Left ventricle myocardium inferior (tissue), 1 donor: Measurements from ENCODE around the gene CD46. TPM values are rescaled to one million over a fixed set of nuclear protein-coding genes. Genes with fewer than 3 reads are reported as not detected.

Experiments used
- DNase-seq: peaks from one replicate; pipeline ENCODE4 v3.0.0-alpha.2; 2020
- H3K27ac ChIP-seq: fragments of 200-600 bp; replicated peaks from 2 replicates; pipeline ENCODE4 v1.8.0; 2021
- H3K27me3 ChIP-seq: fragments of 200-600 bp; 2 replicates; pipeline ENCODE4 v1.8.0; 2021; ENCODE audit warnings: low read depth
- H3K36me3 ChIP-seq: fragments of 200-600 bp; 2 replicates; pipeline ENCODE4 v1.8.0; 2021
- H3K4me1 ChIP-seq: fragments of 200-600 bp; 2 replicates; pipeline ENCODE4 v1.8.0; 2021
- H3K4me3 ChIP-seq: fragments of 200-600 bp; 2 replicates; pipeline ENCODE4 v1.8.0; 2021; ENCODE audit warnings: mild to moderate bottlenecking, moderate library complexity
- H3K9me3 ChIP-seq: fragments of 200-600 bp; replicated peaks from 2 replicates; pipeline ENCODE4 v1.8.0; 2021
- intact Hi-C: fragments of 100-400 bp; cut with micrococcal nuclease; formaldehyde crosslinking; loops from one replicate; pipeline ENCODE4 v1.11.0; 2022
- total RNA-seq: library from RNA; stranded (reverse); fragmentation: NEBNext Ultra II Directional; extraction: Animal tissue kit (Norgen Biotek cat#: 25700); gene quantifications from one replicate; pipeline ENCODE4 v1.2.1, GENCODE V29; 2021
- TF ChIP-seq, protein P1 (sequence below): fragments of 200-600 bp; IDR thresholded peaks from 2 replicates; pipeline ENCODE4 v1.8.0; 2021; ENCODE audit warnings: antibody characterized with exemption, mild to moderate bottlenecking, borderline replicate concordance
- donor health status: DM: no; HTN: yes; CAD: no; lungs with severe emphysema.

Gene CD46
- total RNA-seq, 1 donor from 2014 or later: 105 TPM

DNA sequence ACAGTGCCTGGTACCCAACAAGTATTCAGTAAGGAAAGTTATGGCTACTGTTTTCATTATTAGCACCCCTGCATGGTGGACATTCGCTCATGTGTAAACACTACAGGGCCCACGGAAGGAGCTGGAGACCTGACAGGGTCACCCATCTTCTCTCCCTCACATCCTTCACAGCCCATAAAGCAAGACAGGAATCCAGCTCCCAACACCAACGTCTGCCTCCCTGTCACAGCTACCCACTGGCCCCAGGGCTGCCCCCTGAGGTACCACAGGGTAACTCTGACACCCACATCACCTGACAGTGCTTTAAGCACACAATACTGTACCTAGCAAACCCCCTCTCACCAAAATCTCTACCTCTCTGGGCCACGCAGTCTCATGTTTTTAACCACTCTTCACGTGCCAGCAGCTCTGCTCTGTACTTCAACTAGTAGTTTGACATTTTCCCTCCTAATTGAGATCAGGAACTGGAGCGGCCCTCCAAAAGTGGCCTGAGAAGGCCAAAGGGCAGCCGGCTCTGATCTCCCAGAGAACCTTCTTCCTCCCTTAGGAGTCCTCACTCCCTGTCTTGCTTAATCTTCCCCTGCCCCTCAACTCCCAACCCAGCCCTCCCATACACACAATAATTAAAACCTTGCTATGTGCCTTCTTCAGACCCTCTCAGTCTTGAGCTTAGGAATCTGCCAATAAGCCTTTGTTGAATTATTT, 82.3 kb downstream of the CD46 start:
- TF ChIP-seq, protein P1, sequence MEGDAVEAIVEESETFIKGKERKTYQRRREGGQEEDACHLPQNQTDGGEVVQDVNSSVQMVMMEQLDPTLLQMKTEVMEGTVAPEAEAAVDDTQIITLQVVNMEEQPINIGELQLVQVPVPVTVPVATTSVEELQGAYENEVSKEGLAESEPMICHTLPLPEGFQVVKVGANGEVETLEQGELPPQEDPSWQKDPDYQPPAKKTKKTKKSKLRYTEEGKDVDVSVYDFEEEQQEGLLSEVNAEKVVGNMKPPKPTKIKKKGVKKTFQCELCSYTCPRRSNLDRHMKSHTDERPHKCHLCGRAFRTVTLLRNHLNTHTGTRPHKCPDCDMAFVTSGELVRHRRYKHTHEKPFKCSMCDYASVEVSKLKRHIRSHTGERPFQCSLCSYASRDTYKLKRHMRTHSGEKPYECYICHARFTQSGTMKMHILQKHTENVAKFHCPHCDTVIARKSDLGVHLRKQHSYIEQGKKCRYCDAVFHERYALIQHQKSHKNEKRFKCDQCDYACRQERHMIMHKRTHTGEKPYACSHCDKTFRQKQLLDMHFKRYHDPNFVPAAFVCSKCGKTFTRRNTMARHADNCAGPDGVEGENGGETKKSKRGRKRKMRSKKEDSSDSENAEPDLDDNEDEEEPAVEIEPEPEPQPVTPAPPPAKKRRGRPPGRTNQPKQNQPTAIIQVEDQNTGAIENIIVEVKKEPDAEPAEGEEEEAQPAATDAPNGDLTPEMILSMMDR: no peak
- intact Hi-C loops: no loop called here

DNA sequence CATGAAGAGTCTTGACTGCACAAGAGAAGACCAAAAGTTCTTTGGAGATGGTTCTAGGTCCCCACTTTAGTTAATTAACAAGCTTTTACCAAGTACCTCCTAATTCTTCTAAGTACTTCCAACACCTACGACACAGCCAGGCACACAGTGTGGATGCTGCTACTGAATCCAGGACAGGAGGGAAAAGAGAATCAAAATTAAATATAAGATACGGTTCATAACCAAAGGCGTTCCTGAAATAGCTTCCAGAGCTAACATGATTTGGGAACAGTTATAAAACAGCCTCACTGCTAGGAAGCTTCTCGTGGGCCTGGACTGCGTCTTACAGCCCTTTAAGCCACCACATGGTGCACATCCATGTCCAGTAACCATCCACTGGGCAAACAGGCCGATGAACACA, 84.1 kb downstream of the CD46 start:
- no peaks in the 10 kb centered on the region for H3K9me3 ChIP-seq
- H3K36me3 ChIP-seq: peaks cover 5% of the 10 kb centered on the region
- intact Hi-C loops: no loop called here
- peak overlapping the region; percentile 97 for H3K27ac ChIP-seq
- TF ChIP-seq, protein P1: no peak
- no peaks in the 10 kb centered on the region for H3K27me3 ChIP-seq
- no peak overlapping the region for H3K4me3 ChIP-seq
- H3K4me1 ChIP-seq: peaks cover 100% of the 10 kb centered on the region
- DNase-seq: no peak

More for the DNA sequence above, 82.3 kb downstream of the CD46 start:
- peaks cover 100% of the 10 kb centered on the region for H3K4me1 ChIP-seq
- no peak for DNase-seq
- no peak overlapping the region for H3K4me3 ChIP-seq
- no peaks in the 10 kb centered on the region for H3K27me3 ChIP-seq
- peaks cover 5% of the 10 kb centered on the region for H3K36me3 ChIP-seq
- H3K27ac ChIP-seq: peak overlapping the region; percentile 97
- no peaks in the 10 kb centered on the region for H3K9me3 ChIP-seq

DNA sequence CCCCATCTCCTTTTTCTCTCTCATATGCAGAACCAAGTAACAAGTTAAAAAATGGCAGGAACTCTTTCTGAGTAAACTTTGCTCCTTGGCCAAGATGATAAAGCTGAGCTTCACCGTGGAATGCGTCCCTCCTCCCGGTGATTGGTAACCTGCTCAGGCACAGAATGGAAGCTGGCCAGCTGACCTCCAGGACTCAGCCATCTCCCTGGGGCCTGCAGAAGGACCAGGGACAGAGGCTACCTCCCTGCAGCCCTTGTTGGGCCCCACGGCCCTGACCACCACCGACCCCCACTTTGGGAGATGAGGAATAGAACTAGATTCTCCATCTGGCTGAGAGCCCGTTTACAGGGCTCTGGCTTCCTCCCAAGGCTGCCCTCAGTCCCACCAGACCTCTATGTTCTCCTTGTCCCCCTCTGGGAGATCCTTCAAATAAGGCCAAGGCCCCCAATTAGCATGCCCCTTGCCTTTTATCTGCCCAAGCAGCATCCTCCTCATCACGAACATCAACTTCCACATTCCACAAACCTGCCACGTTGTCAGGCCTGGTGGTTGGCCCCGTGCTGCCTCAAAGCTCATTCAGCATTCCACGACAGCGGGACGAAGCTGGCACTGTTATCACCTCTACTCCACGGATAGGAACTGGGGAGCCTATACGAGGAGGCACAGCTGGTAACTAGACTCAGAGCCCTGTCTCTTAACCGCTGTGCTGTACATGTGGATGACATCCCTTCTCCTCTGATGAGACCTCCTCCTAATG, 84.9 kb downstream of the CD46 start:
- intact Hi-C loops: no loop called here
- TF ChIP-seq, protein P1: no peak
- no peak for DNase-seq
- H3K4me1 ChIP-seq: peaks cover 98% of the 10 kb centered on the region
- peaks cover 7% of the 10 kb centered on the region for H3K36me3 ChIP-seq
- no peak overlapping the region for H3K4me3 ChIP-seq
- no peaks in the 10 kb centered on the region for H3K9me3 ChIP-seq
- peak overlapping the region; percentile 97 for H3K27ac ChIP-seq
- H3K27me3 ChIP-seq: no peaks in the 10 kb centered on the region

DNA sequence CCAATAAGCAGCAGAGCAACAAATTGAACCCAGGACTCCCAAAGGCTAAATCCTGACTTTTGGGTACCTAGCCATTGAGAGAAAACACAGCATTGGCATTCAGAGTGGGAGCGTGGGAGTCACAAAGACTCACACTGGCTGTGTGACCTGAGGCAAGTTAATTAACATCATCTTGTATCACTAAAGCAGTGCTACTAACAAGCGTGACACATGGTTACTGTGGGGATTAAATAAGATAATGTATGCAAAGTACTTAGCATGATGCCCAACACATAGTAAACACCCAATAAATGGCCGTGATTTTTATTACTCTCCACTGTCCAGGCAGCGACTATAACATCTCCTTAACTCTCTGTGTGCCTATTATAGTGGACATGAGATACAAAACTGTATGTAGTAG, 85.8 kb downstream of the CD46 start:
- no peak for DNase-seq
- Histone ChIP-seq H3K9me3 (no peaks in the 10 kb centered on the region), H3K36me3 (peaks cover 11% of the 10 kb centered on the region), H3K27ac (peak overlapping the region; percentile 97), H3K27me3 (no peaks in the 10 kb centered on the region), H3K4me1 (peaks cover 97% of the 10 kb centered on the region), H3K4me3 (no peak overlapping the region)
- TF ChIP-seq, protein P1: no peak
- intact Hi-C loops: no loop called here

DNA sequence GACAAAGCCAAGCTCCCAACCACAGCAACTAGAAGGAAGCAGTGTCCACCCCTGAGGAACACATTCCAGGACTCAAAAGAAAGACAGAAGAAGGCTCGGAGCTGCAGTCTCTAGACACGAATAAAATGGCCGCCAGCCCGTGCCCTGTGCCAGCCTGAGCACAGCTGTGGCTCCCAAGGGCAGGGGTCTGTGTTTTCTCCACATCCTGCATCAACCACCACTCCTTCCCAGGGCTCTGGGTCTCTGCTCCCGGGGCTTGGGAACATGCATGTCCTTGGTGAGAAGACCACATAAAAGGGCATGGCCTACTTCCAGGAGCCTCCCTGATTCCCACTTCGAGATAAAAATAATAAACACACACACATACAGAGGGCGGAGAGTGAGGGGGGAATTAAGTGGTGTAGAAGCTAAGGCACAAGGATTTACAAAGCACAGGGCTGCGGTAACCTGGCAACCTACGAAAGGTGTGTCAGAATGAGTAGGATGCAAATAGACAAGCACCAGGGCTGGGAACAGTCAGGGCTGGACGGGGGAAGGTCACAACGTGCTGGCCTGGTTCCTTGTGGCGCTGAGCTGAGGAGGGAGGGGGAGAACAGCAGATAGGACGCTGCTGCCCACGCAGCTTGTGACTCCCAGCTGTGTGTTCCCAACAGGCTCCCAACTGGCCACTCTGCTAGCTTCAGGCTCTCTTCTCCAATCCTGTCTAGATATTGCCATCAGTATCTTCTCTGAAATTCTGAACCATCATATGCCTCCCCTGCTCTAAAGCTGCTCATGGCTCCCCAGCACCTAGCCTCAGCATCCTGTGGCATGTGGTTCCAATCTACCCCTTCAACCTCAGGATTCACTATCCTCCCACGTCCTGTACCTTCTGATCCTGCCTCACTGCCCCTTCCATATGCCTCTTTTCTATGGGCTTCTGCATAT, 86.6 kb downstream of the CD46 start:
- Histone ChIP-seq H3K36me3 (peaks cover 11% of the 10 kb centered on the region), H3K4me1 (peaks cover 90% of the 10 kb centered on the region), H3K27me3 (no peaks in the 10 kb centered on the region), H3K27ac (peak overlapping the region; percentile 97), H3K9me3 (no peaks in the 10 kb centered on the region), H3K4me3 (no peak overlapping the region)
- TF ChIP-seq, protein P1: no peak
- intact Hi-C loops: no loop called here
- peak; percentile 80 for DNase-seq
